ENCODE measurements around the gene TRRAP. TPM values are rescaled to one million over a fixed set of nuclear protein-coding genes. Genes with fewer than 3 reads are reported as not detected.
"Not testable (repeated sequence)": the region's sequence is repeated elsewhere in the genome, so short reads cannot be mapped to it uniquely, and the experiment has no call there.

Gene TRRAP
- polyA plus RNA-seq: 1 to 10 TPM; 5.8 to 8.3 (median 8.3) TPM

DNA sequence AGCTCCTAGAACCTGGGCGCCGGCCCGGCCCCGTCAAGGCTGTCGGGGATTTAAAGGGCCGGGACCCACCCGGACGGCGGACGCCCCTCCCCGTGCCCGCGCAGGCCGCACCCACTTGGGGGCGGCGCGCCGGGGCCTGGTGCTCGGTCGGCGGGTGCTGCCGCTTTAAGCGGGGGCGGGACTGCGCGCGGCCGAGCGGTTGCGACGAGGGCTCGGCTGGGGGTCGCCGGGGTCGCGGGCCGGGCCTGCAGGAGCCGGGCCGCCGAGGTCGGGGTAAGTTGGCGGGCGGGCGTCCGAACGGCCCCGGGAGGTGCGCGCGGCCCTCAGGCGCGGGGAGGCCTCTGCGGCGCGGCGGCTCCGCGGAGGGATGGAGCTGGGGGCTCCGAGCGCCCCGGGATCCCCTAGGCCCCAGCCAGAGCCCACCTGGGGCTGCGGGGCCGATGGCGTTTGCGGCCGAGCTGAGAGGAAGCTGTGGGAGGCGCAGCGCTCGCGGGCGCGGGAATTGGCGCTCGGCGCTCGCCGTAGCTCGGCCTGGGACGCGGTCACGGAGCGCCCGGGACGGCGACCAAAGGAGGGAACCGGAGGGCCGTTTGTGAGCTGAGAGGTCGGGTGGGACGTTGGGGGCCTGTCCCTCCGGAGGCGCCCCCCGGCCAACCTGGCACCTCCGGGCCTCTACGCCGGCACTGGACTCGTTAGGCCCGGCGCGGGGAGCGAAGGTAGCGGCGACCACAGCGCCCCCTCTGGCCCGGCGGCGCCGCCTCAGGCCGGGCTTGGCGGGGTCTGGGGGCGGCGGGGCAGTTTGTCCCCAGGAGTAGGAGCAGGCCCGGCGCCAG lies at the start of gene TRRAP:
TSS of gene TRRAP (plus strand) at position 168 of the 833 bp plus-strand sequence. CDS start 2,619 bp downstream, outside the sequence.
- peak within 1 kb of the TSS; percentile 58 for H3K27ac ChIP-seq (ENCODE audit: low read depth, low read length)
- 0 to 1% (median 1%) methylated on average over 54 to 113 of the region's 113 CpGs for WGBS, 3 donors

DNA sequence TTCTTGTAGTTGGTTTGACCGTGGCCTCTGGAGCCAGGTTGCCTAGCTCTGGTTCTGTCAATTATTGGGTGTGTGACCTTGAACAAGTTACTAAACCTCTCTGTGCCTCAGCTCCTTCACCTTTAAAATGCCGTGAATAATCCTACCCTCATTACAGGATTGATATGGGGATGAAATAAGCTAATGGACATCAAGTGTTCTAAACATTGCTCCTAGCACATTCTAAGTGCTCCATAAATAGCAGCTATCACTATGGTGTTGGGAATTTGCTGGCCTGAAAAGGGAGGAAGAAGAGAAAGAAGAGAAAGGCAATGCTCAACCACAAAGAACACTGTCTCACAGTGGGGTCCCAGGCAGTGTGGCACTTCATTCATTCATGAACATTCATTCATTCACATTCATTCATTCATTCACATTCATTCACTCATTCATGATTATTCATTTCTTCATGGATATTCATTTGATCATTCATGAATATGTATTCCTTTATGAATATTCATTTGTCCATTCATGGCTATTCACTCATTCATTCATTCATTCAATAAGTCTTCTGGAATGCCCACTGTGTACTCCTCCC lies 47.3 kb upstream of the TRRAP start:
- WGBS, 3 donors: 34 to 80% (median 77%) methylated on average over 2 of the region's 2 CpGs
- no peak overlapping the region for H3K27ac ChIP-seq (ENCODE audit: low read depth, low read length)

DNA sequence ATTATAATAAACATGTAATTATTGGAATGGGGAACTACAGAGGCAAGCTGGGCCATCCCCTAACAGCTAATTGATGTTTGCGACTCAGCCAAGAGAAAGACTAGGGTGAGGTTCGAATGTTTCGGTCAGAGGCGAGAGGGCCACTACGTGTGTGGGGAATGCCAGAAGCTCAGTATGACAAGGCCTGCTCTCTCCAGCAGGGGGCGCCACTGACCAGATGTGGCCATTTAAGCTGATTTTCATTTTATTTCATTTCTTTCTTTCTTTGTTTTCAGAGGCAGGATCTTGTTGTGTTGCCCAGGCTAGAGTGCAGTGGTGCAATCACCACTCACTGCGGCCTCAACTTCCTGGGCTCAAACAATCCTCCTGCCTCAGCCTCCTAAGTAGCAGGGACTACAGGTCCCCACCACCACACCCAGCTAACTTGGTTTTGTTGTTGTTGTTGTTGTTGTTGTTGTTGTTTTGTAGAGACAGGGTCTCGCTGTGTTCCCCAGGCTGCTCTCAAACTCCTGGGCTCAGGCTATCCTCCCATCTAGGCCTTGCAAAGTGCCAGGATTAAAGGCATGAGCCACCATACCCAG lies 46.6 kb upstream of the TRRAP start:
- H3K27ac ChIP-seq (ENCODE audit: low read depth, low read length): no peak overlapping the region
- 73 to 82% (median 80%) methylated on average over 8 of the region's 8 CpGs for WGBS, 3 donors

DNA sequence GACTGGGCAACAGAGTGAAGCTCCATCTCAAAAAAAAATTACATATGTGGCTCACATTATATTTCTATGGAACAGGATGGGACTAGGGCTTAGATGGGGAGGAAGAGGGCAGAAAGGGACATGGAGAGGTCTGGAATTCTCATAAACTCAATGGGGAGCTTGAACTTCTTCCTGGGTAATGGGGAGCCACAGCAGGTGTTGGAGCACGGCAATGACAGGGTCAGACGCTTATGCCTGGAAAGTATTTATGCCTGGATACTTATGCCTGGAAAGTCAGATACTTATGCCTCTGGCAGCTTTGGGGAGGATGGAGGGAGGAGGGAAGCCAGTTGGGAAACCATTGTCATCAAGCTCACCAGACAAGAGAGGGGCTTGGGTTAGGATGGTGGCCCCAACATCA lies 45.3 kb upstream of the TRRAP start:
- 77 to 93% (median 89%) methylated on average over 2 of the region's 2 CpGs for WGBS, 3 donors
- H3K27ac ChIP-seq (ENCODE audit: low read depth, low read length): no peak overlapping the region

DNA sequence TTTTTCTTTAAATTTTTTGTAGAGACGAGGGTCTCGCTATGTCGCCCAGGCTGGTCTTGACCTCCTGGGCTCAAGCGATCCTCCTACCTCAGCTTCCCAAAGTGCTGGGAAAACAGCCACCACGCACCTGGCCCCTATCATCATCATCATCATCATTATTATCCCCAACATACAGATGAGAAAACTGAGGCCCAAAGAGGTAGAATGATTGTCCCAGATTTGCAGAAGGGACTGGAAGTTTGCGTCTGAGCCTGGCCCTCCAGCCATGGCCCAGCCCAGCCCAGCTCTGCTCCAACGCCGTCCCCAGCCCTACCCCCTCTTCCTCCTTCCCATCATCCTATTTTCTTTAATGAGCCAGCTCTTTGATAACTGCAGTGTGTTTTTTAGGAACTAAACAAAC lies 43.4 kb upstream of the TRRAP start:
- 64 to 75% (median 71%) methylated on average over 8 of the region's 8 CpGs for WGBS, 3 donors
- no peak overlapping the region for H3K27ac ChIP-seq (ENCODE audit: low read depth, low read length)

DNA sequence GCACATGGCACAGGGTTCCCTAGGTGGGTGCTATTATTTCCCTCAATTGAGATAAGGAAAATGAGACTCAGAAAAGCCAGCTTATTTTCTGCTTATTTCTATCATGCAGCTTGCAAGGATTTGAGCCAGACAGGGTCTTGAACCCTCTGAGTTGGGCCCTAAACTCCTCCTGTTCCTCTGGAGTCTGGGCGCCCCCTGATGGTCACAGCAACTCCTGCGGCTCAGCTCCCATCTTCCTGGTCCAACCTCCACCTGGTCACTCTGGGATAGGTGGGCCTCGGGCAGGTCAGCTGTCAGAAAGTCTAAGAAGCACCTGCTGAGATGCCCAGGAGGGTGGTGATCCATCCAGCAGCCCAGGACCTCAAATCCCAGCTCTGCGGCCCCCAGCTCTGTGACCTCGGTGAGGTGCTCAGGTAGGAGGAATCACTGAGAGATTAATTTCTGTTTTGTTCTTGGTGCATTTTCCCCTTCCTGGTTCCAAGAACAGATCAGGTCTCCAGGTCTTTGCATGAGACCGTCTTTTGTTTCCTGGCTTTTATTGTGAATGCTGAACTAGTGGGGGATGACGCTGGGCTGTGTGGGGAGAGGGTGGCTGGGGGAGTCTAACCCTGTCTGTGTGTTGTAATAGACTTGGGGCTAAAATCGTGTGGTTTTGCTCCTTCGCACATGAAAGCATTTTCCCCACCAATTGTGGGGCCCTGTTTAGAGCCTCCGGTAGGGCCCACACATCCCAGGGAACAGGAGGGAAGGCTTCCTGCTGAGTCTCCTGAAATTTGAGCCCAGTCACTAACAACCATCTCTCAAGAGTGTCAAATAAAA lies 41.3 kb upstream of the TRRAP start:
- 15 to 29% (median 20%) methylated on average over 10 of the region's 10 CpGs for WGBS, 3 donors
- H3K27ac ChIP-seq (ENCODE audit: low read depth, low read length): no peak overlapping the region

DNA sequence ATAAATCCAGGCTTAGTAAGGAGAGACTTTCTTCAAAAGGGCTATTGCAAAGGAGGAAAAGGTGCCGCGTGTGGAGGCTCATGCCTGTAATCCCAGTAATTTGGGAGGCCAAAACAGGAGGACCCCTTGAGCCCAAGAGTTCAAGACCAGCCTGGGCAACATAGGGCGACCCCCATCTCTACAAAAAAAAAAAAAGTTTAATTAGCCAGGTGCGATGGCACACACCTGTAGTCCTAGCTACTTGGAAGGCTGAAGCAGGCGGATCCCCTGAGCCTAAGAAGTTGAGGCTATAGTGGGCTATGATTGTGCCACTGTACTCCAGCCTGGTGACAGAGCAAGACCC lies 40.7 kb upstream of the TRRAP start:
- 62 to 75% (median 62%) methylated on average over 5 of the region's 5 CpGs for WGBS, 3 donors
- no peak overlapping the region for H3K27ac ChIP-seq (ENCODE audit: low read depth, low read length)

DNA sequence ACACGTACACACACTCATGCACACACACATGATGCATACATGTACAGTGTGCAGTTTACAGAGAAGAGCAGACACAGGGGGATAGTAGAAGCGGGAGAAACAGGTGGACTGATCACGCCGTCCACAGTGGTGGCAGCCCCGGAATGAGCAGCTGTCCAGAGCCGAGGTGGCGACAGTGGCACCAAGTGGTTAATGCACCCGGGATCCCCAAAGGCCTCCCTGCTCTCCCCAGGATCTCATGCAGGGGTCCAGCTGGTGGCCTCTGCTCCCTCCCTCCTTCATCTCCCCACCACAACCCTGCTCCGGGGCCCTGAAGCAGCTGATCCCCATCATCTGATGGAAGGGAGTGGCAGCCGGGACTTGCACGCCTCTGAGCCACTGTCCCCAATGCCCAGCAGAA lies 38.2 kb upstream of the TRRAP start:
- WGBS, 3 donors: 67 to 72% (median 70%) methylated on average over 10 to 11 of the region's 11 CpGs
- no peak overlapping the region for H3K27ac ChIP-seq (ENCODE audit: low read depth, low read length)

DNA sequence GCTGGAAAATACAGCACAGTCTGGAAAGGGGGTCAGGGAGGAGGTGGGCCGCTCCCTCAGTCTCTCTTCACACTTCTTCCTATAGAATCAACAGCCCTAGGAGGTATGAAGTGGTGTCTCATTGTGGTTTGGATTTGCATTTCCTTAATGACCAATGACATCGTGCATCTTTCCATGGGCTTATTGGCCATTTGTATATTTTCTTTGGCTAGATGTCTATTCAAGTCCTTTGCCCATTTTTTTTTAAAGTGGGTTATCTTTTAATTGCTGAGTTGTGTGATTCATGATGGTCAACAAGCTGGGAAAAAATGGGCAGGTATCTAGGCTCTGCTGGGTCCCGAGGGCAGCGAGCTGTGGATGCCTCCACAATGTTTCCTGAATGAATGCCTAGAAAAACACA lies 37.6 kb upstream of the TRRAP start:
- H3K27ac ChIP-seq (ENCODE audit: low read depth, low read length): no peak overlapping the region
- 46 to 57% (median 54%) methylated on average over 4 of the region's 4 CpGs for WGBS, 3 donors

DNA sequence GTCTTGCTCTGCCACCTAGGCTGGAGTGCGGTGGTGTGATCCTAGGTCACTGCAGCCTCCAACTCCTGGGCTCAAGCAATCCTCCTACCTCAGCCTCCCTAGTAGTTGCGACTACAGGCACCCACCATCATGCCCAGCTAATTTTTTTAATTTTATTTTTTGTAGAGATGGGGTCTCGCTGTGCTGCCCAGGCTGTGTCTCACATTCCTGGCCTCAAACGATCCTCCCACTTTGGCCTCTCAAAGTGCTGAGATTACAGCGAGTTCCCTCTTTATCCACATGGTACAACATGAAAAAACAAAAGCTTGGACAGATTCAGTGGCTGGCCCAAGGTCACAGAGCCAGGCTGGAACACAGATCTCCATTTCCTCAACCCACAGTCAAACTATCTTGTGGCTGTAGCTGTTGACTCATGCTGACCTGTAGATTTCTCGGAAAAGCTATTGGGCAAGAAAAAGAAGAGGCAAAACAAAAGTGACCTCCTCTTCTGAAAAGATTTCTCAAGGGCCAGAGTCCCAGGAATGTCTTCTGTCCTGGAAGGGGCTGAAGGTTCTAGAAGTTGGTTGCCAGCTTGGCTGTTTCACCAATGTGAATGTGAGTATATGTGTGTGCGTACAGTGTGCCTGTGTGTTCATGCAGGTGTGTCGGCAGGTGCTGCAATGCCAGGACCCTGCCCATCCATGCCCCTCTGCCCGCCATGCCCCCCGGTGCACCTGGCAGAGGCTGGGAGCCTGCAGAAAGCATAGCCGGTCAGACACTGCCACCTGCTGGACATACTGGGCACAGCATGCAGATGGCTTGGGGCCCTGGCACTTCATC lies 36.9 kb upstream of the TRRAP start:
- 35 to 42% (median 40%) methylated on average over 11 of the region's 11 CpGs for WGBS, 3 donors

DNA sequence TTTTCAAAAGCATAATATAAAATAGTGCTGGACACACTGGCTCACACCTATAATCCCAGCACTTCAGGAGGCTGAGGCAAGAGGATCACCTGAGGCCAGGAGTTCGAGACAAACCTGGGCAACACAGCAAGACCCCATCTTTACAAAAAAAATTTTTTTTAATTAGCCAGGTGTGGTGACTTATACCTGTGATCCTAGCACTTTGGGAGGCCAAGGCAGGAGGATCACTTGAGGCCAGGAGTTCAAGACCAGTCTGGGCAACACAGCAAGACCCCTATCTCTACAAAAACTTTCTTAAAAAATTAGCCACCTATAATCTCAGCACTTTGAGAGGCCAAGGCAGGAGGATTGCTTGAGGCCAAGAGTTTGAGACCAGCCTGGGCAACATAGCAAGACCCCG lies 35.8 kb upstream of the TRRAP start:
- 74 to 81% (median 80%) methylated on average over 2 of the region's 2 CpGs for WGBS, 3 donors
- H3K27ac ChIP-seq (ENCODE audit: low read depth, low read length): not testable (repeated sequence)

More for the DNA sequence above, 36.9 kb upstream of the TRRAP start:
- H3K27ac ChIP-seq (ENCODE audit: low read depth, low read length): no peak overlapping the region

DNA sequence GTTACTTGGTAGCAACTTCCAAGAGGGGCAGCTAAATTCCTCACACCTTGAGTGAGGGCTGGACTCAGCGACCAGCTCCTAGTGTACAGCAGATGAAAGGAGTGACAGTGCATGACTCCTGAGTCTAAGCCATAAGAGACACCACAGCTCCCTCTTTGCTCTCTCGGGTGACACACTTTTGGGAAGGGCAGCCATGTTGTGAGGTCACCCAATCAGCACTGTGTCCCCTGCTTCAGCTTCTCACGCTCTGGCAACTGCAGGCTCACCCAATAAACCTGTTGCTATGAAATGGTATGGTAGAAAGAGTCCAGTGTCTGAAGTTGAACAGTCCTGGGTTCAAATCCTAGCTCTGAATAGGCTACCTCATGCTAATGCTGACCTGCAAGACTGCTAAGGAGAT lies 29.4 kb upstream of the TRRAP start:
- no peak overlapping the region for H3K27ac ChIP-seq (ENCODE audit: low read depth, low read length)
- 85 to 94% (median 89%) methylated on average over 3 of the region's 3 CpGs for WGBS, 3 donors

DNA sequence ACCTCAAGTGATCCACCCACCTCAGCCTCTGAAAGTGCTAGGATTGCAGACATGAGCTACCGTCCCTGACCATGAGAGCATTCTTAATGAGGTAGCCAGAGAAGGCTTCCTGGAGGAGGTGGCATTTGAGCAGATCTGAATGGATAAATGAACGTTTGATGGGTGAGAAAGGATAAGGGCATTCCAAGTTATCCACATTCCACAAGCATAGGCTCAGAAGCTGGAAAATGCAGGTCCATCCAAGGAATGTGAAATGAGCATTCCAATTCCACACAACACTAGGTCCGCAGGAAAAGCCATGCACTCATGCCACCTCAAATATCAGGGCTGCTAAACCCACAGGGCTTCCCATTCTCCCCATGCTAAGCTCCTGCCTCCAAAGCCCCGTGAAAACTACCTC lies 25.5 kb upstream of the TRRAP start:
- H3K27ac ChIP-seq (ENCODE audit: low read depth, low read length): no peak overlapping the region
- 53 to 73% (median 72%) methylated on average over 4 of the region's 4 CpGs for WGBS, 3 donors

DNA sequence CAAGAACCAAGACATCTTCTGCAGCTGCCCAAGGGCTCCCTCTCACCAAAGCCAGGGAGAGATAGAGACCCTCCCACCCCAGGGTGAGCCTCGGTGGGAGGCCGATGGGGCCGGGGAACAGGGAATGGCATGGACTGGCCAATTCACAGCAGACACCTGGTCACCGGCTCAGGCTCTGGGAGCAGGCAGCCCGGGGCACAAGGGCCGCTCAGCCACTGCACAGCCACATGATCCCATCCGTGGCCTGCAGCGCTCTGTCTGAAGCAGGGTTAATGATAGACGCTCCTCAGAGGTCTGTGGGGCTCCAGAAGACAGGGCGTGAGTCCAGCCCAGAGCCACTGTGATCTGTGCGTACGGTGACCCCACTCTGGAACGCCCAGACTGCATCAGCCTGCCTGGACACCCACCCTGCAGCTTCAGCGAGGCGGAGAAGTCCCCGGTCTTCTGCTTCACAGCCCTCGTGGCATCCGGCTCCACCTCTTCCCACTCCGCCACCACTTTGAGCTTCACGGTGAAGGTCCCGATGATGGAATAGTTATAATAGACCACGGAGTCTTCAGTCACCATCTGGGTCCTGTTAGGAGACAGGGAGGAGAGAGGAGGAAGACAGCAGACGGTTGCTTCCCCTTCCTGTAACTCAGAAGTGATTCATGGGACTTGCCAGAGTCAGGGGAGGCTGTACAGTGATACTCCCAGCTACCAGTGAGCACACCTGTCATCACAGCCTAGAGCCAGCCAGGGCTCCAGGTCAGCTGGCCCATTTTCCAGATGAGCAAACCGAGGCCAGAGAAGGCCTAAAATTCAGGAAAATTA lies 22.5 kb upstream of the TRRAP start:
- H3K27ac ChIP-seq (ENCODE audit: low read depth, low read length): no peak overlapping the region
- WGBS, 3 donors: 76 to 79% (median 78%) methylated on average over 24 of the region's 24 CpGs

DNA sequence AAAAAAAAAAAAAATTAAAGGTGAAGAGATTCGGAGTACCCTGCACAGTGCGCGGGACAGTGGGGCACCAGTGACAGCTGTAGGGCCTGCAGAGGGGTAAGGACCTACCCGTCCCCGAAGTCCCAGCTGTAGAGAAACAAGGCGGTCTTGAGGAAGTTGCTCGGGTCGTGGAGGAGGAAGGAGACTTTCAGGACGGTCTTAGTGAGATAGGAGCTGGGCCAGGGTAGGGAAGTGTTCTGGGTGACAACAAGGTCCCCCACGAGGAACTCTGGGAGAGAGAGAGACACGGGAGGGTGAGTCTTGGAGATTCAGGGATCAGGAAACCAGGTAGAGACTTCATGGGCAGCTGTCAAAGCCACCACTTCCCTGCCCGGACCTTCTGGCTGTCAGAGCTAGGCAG lies 18.3 kb upstream of the TRRAP start:
- WGBS, 3 donors: 58 to 65% (median 65%) methylated on average over 12 of the region's 12 CpGs

DNA sequence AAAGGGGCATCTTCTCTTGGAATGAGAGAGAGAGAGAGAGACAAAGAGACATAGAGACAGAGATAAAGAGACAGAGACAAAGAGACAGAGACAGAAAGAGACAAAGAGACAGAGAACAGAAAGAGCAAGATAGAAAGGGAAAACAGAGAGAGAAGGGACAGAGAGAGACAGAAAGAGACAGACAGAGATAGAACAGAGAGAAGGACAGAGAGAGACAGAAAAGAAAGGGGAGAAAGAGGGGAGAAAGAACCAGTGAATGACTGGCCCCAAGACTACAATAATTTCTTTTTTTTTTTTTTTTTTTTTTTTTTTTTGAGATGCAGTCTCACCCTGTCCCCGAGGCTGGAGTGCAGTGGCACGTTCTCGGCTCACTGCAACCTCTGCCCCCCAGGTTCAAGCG lies 16.1 kb upstream of the TRRAP start:
- WGBS, 3 donors: 76 to 90% (median 87%) methylated on average over 3 to 4 of the region's 4 CpGs
- H3K27ac ChIP-seq (ENCODE audit: low read depth, low read length): no peak overlapping the region

More for the DNA sequence above, 18.3 kb upstream of the TRRAP start:
- H3K27ac ChIP-seq (ENCODE audit: low read depth, low read length): no peak overlapping the region

DNA sequence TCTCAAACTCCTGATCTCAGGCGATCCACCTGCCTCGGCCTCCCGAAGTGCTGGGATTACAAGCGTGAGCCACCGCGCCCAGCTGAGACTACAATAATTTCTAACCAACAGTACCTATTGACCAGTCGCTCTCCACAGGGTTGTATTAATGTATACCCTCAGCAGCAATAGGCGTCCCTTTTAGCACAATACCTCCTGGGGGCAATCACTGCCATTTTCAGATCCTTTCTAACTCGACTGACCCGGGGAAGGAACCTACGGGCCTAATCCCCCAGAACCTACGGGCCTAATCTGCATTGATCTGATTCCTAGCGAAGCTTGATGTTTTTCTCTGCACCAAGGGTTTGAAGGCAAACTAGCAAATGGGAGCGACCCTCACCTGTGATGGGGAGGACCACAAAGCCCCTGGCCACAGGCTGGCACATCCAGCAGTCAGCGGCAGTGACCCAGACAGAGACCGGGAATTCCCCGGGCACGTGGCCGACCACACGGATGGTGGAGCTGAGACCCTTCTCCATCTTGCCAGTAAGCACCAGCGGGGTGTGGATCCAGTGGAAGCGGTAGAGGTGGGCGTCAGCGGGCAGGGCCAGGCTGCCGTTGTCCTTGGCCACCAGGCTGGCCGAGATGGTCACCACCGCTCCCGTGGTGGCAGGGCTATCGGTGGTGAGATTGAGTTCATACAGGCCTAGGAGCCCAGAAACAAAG lies 15.5 kb upstream of the TRRAP start:
- WGBS, 3 donors: 90 to 97% (median 94%) methylated on average over 29 of the region's 29 CpGs
- no peak overlapping the region for H3K27ac ChIP-seq (ENCODE audit: low read depth, low read length)
